Body of pancreas (tissue), 4 donors: ENCODE data around the gene SYT14.

ENCODE experiments used
- CTCF ChIP-seq, 7 experiments: fragments of 450-650 bp in 4 of 7; fragments of 200-600 bp in 3 of 7; sonication (generic) in 3 of 7; IDR thresholded peaks; one replicate each; pipeline ENCODE4 v1.5.1; 2016 to 2019; ENCODE audit warnings: antibody characterized with exemption in 7 of 7
- POLR2A ChIP-seq, 3 donors: fragments of 450-650 bp; IDR thresholded peaks; one replicate each; pipeline ENCODE4 v1.6.1; 2016; ENCODE audit warnings: antibody characterized with exemption in 3 of 3, mild to moderate bottlenecking in 2 of 3

- TF ChIP-seq CTCF (IDR thresholded peaks at IDR 0.05) (no peak), POLR2A (IDR thresholded peaks at IDR 0.05) (no peak)
Measured at GRCh38 chr1:209962388-209962787, 24.4 kb downstream of the SYT14 start.
